ENCODE data around the gene ARF1. TPM values are rescaled to one million over a fixed set of nuclear protein-coding genes. Genes with fewer than 3 reads are reported as not detected.

ARF1 gene
- total RNA-seq, 1 experiment from 2014 or later: 395 TPM

- Histone ChIP-seq H3K27me3 (replicated peaks; ENCODE audit: insufficient read depth, low read depth, low read length, poor library complexity) (no peaks in the 10 kb centered on the region), H3K27ac (ENCODE audit: low read depth, low read length, poor library complexity, severe bottlenecking) (no peak overlapping the region), H3K4me1 (ENCODE audit: insufficient read depth, low read length, poor library complexity, severe bottlenecking) (no peaks in the 10 kb centered on the region), H3K9me3 (ENCODE audit: low read depth, low read length, poor library complexity, severe bottlenecking) (peaks cover 30% of the 10 kb centered on the region), H3K36me3 (ENCODE audit: insufficient read depth, low read length, poor library complexity, severe bottlenecking) (peaks cover 71% of the 10 kb centered on the region), H3K4me3 (ENCODE audit: low read depth, low read length, poor library complexity, severe bottlenecking) (no peak overlapping the region)
- DNase-seq (ENCODE audit: low spot score): no peak
- TF ChIP-seq CTCF (conservative IDR thresholded peaks at IDR 0.05; ENCODE audit: low read depth, low read length) (no peak), EZH2 (IDR thresholded peaks at IDR 0.05; ENCODE audit: borderline replicate concordance, low read depth, low read length, poor library complexity, severe bottlenecking) (no peak)
- POLR2A ChIA-PET (ENCODE audit: low non-redundant PET): no interaction called here
- intact Hi-C loops (cut with micrococcal nuclease; ENCODE audit: unreplicated experiment): no loop called here
- CTCF ChIA-PET: no interaction called here
- BruUV-seq (replicated peaks): no TSS peak
These were observed 12.0 kb downstream of the ARF1 start for GRCh38 chr1:228094432-228095016.

- no peaks in the 10 kb centered on the region for H3K4me1 ChIP-seq (ENCODE audit: insufficient read depth, low read length, poor library complexity, severe bottlenecking)
- no peaks in the 10 kb centered on the region for H3K27me3 ChIP-seq (replicated peaks; ENCODE audit: insufficient read depth, low read depth, low read length, poor library complexity)
- CTCF ChIA-PET: no interaction called here
- intact Hi-C loops (cut with micrococcal nuclease; ENCODE audit: unreplicated experiment): no loop called here
- peaks cover 77% of the 10 kb centered on the region for H3K36me3 ChIP-seq (ENCODE audit: insufficient read depth, low read length, poor library complexity, severe bottlenecking)
- peaks cover 30% of the 10 kb centered on the region for H3K9me3 ChIP-seq (ENCODE audit: low read depth, low read length, poor library complexity, severe bottlenecking)
- no peak for DNase-seq (ENCODE audit: low spot score)
- BruUV-seq (replicated peaks): no TSS peak
- no peak overlapping the region for H3K4me3 ChIP-seq (ENCODE audit: low read depth, low read length, poor library complexity, severe bottlenecking)
- H3K27ac ChIP-seq (ENCODE audit: low read depth, low read length, poor library complexity, severe bottlenecking): no peak overlapping the region
- POLR2A ChIA-PET (ENCODE audit: low non-redundant PET): no interaction called here
- TF ChIP-seq EZH2 (IDR thresholded peaks at IDR 0.05; ENCODE audit: borderline replicate concordance, low read depth, low read length, poor library complexity, severe bottlenecking) (no peak), CTCF (conservative IDR thresholded peaks at IDR 0.05; ENCODE audit: low read depth, low read length) (no peak)
These were observed 12.7 kb downstream of the ARF1 start for GRCh38 chr1:228095161-228095560.

DNA sequence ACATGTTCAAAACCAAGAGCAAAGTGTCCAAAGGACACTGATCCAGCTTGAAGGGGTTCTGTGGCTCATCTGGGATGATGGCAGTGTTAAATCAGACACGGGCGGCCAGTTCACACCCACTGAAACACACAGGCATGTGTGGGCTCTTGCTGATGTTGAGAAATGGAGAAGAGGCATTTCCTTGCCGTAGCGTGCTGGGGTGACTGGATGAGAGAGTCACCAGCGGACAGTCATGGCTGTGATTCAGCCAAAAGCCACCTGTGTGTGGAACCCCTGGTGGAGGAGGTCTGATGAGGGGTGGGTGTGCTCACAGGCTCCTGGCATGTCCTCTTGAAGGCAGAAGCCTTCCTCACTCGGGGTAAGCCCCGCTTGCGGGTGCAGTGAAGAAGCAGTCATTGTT lies 13.4 kb downstream of the ARF1 start:
- BruUV-seq (replicated peaks): no TSS peak
- Histone ChIP-seq H3K4me3 (ENCODE audit: low read depth, low read length, poor library complexity, severe bottlenecking) (no peak overlapping the region), H3K27ac (ENCODE audit: low read depth, low read length, poor library complexity, severe bottlenecking) (no peak overlapping the region), H3K9me3 (ENCODE audit: low read depth, low read length, poor library complexity, severe bottlenecking) (peaks cover 30% of the 10 kb centered on the region), H3K36me3 (ENCODE audit: insufficient read depth, low read length, poor library complexity, severe bottlenecking) (peaks cover 82% of the 10 kb centered on the region), H3K27me3 (replicated peaks; ENCODE audit: insufficient read depth, low read depth, low read length, poor library complexity) (no peaks in the 10 kb centered on the region), H3K4me1 (ENCODE audit: insufficient read depth, low read length, poor library complexity, severe bottlenecking) (no peaks in the 10 kb centered on the region)
- TF ChIP-seq EZH2 (IDR thresholded peaks at IDR 0.05; ENCODE audit: borderline replicate concordance, low read depth, low read length, poor library complexity, severe bottlenecking): no peak
- CTCF ChIA-PET: no interaction called here
- no peak for DNase-seq (ENCODE audit: low spot score)
- intact Hi-C loops (cut with micrococcal nuclease; ENCODE audit: unreplicated experiment): no loop called here
- POLR2A ChIA-PET (ENCODE audit: low non-redundant PET): no interaction called here
